ENCODE measurements around the gene IGFBP3.

The IGFBP3 gene

DNA sequence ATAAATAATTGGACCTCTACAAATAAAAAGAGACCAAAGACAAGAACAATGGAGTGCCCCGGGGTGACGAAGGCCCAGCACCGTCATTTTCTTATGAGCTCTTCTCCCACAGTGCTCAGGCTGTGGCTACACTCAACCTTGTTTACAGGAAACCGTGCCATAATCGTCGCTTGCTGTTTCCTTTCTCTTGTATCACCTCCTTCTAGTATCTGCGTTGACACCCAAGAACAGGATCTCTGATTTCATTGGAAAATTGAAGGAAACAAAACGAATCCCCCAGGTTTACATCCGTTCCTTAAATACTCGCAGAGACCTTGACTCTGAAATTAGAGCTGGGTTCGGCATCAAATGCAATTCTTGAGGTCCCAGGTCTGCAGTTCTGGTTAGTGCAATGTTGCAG is 1.7 kb upstream of the IGFBP3 start:
- no peak for DNase-seq (ENCODE audit: low read depth in 2 of 2)

DNA sequence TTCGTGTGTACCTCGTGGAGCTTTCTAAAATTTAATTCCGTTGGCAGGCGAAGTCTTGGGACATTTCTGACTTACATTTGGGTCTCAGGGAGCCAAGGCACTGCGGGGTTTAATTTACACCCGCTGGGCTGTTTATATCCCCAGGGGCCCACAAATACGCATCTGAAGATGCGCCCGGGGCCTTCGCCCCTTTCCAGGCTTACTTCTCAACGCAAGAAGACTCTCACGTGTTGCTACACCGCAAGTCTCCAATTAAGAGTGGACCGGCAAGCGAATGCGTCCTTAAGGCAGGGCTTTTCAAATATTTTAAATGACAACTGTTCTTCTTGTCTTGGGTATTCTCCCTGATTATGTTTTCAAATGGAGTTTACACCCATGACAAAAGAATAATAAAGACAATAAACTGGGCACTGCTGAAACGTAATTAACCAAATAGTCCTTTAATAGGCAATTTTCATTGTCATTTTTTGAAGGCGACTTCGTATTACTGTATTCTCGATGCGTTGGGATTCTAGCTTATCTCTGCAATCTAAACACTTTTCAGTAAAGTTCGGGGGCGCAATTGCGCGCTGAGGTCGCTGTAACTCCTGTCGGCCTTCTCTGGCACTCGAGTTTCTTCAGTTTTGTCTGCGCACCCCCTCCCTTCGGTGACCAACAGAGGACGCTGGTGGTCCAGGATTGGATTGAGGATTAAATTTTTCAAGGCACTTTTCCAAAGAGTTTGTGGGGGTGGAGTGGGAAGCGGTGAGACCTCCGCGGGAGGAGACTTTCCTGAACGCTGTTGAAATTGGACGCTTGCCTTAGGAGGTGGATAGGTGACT is 837 bp upstream of the IGFBP3 start:
- DNase-seq (ENCODE audit: low read depth in 2 of 2), result no peak

DNA sequence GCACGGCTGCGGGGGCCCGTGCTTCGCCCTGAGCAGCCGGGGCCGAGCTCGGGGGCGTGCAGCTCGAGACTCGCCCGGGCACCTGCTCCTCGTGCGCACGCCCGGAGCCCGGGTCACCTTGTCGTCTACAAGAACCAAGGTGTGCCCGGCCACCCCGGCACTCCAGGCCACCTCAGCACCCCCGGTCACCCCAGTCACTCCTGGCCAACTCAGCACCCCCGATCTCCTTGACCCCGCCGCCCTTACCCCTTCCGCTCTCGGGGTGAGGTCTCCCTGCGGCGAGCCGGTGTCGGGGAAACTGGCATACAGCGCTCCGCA is 268 bp upstream of the IGFBP3 start:
- DNase-seq (ENCODE audit: low read depth in 2 of 2), result no peak

- no peak for DNase-seq (ENCODE audit: low read depth in 2 of 2)
These were observed 1.0 kb downstream of the IGFBP3 start for GRCh38 chr7:45919993-45920459.

- no peak for DNase-seq (ENCODE audit: low read depth in 2 of 2)
These were observed 1.8 kb downstream of the IGFBP3 start for GRCh38 chr7:45919231-45919784.

DNA sequence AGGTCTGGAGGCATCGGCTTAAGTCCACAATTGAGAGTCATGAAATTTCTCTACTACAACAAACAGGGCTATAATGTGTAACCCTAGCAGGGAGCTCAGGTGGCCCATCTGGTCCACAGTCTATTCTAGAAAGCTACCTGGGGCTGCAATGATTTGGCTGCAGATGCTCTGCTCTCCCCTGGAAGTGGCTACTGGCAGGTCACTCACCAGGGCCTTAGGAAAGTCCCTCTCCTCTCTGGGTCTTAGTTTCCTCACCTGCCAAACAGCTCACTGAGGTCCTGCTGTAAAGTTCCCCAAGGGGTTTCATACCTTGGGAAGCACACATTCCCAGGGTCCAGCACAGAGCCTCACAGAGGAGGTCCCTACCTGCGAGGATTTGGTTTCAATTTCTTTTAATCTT is 2.5 kb downstream of the IGFBP3 start:
- no peak for DNase-seq (ENCODE audit: low read depth in 2 of 2)

DNA sequence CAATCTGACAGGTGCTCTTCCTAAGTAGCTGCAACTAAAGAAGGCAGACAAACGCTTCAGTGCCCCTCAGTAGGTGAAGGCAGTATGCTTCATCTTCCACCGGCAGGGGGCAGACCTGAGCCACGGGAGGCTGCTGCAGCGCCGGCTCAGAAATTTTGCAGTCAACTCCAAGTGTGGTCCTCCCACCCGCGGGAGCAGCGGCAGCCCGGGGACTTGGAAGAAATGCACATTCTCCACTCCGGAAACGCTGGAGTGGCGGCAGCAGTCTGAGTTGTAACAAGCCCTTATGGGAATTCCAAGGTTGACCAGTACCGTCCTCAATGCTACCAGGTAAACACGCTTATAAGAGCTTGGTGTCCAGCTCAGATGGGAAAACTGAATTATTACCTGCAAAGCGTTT is 3.4 kb downstream of the IGFBP3 start:
- peak; percentile 61 to 84 for DNase-seq (ENCODE audit: low read depth in 2 of 2)

- no peak for DNase-seq (ENCODE audit: low read depth in 2 of 2)
These were observed 4.0 kb downstream of the IGFBP3 start for GRCh38 chr7:45917064-45917463.

GRCh38 chr7:45915606-45916005 is 5.5 kb downstream of the IGFBP3 start:
- no peak for DNase-seq (ENCODE audit: low read depth in 2 of 2)

DNA sequence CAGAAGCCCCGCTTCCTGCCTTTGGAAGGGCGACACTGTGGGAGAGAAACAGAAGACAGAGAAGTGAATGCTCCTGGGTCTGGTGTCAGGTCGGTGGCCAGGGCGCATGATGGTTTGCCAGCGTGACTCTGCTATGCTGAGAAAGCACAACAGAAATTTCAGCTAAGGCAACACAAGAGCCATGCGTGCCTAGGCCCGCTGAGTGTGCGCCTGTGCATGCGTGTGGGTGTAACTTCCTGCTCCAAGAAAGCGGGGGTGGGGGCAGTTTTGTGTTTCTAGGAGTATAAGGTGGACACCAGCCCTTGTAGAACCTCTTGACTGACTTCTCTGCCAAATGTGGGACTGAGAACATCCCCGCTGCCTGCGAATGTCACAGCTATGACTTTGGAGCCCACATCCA is 6.2 kb downstream of the IGFBP3 start:
- DNase-seq (ENCODE audit: low read depth in 2 of 2), result no peak

DNA sequence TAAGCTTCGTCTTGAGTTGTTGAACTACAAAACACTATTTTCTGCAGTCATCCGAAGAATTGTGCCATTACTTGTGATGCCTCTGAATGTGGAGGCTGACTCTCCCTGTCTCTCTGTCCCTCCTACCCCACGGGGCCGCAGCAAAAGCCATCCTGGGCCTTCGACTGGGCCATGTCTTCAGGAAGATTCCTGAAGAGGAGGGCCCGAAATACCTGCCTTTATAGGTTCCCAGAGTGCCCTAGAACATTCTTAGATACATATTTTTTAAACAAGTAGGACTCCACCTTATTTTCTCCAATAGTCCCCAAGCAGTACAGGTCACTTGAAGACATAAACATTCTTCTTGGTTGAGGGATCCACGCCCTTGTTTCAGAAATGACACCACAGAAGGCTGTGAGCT is 8.1 kb downstream of the IGFBP3 start:
- no peak for DNase-seq (ENCODE audit: low read depth in 2 of 2)

GRCh38 chr7:45911311-45911710 is 9.8 kb downstream of the IGFBP3 start:
- DNase-seq (ENCODE audit: low read depth in 2 of 2), result no peak

GRCh38 chr7:45910855-45911254 is 10.2 kb downstream of the IGFBP3 start:
- no peak for DNase-seq (ENCODE audit: low read depth in 2 of 2)

- no peak for DNase-seq (ENCODE audit: low read depth in 2 of 2)
These were observed 11.5 kb downstream of the IGFBP3 start for GRCh38 chr7:45909561-45909960.

GRCh38 chr7:45902820-45903219 is 18.3 kb downstream of the IGFBP3 start:
- no peak for DNase-seq (ENCODE audit: low read depth in 2 of 2)

- no peak for DNase-seq (ENCODE audit: low read depth in 2 of 2)
These were observed 19.5 kb downstream of the IGFBP3 start for GRCh38 chr7:45901566-45901965.

- no peak for DNase-seq (ENCODE audit: low read depth in 2 of 2)
These were observed 22.9 kb downstream of the IGFBP3 start for GRCh38 chr7:45898222-45898621.

DNA sequence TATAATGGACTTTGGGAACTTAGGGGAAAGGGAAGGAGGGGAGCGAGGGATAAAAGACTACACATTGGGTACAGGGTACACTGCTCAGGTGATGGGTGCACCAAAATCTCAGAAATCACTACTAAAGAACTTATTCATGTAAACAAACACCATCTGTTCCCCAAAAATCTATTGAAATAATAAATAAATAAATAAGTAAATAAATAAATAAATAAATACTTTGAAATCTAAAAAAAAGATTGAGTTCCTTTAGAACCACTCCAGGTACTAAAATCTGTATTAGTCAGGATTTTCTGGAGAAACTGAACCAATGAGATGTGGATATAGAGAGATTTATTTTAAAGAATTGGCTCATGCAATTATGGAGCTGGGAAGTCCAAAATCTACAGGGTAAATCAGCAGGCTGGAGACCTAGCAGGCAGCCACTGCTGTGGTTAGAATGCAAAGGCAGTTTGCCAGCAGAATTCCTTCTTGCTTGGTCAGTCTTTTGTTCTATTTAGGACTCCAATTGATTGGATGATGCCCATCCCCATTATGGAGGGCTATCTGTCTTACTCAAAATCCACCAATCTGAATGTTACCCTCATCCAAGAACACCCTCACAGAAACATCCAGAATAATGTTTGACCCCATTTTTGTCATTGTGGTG is 23.9 kb downstream of the IGFBP3 start:
- no peak for DNase-seq (ENCODE audit: low read depth in 2 of 2)

- DNase-seq (ENCODE audit: low read depth in 2 of 2), result no peak
These were observed 26.4 kb downstream of the IGFBP3 start for GRCh38 chr7:45894665-45895062.

GRCh38 chr7:45893996-45894664 is 26.9 kb downstream of the IGFBP3 start:
- no peak for DNase-seq (ENCODE audit: low read depth in 2 of 2)

GRCh38 chr7:45893374-45893995 is 27.6 kb downstream of the IGFBP3 start:
- no peak for DNase-seq (ENCODE audit: low read depth in 2 of 2)

GRCh38 chr7:45892407-45893035 is 28.6 kb downstream of the IGFBP3 start:
- no peak for DNase-seq (ENCODE audit: low read depth in 2 of 2)
